ENCODE results near the gene NPAS3.

NPAS3 gene

GRCh38 chr14:32940711-32941667 is 2.3 kb downstream of the NPAS3 start:
- Histone ChIP-seq H3K27me3 (ENCODE audit: control insufficient read depth in 1 of 2, insufficient read depth in 2 of 2, low read length in 2 of 2) (no peaks in the 10 kb centered on the region), H3K4me3 (ENCODE audit: low read length in 2 of 2) (peak overlapping the region; percentile 74 to 88), H3K9me3 (ENCODE audit: control insufficient read depth in 2 of 2, low read length in 2 of 2) (no peaks in the 10 kb centered on the region), H3K9ac (ENCODE audit: low read length in 2 of 2) (peak overlapping the region in 1 of 2 donors; percentile 88), H3K27ac (ENCODE audit: low read length) (no peak overlapping the region), H3K4me1 (ENCODE audit: control insufficient read depth, insufficient read depth, low read length) (peaks cover 8% of the 10 kb centered on the region), H3K36me3 (ENCODE audit: control insufficient read depth in 2 of 2, insufficient read depth in 2 of 2, low read length in 2 of 2) (no peaks in the 10 kb centered on the region)

- Histone ChIP-seq H3K4me3 (ENCODE audit: low read length in 2 of 2) (no peak overlapping the region), H3K27ac (ENCODE audit: low read length) (no peak overlapping the region), H3K4me1 (ENCODE audit: control insufficient read depth, insufficient read depth, low read length) (peaks cover 8% of the 10 kb centered on the region)
Observed at GRCh38 chr14:32941668-32942065, 3.0 kb downstream of the NPAS3 start.

GRCh38 chr14:32947081-32947480 is 8.4 kb downstream of the NPAS3 start:
- H3K36me3 ChIP-seq (ENCODE audit: control insufficient read depth in 2 of 2, insufficient read depth in 2 of 2, low read length in 2 of 2), result no peaks in the 10 kb centered on the region
- H3K4me1 ChIP-seq (ENCODE audit: control insufficient read depth, insufficient read depth, low read length), result no peaks in the 10 kb centered on the region
- H3K4me3 ChIP-seq (ENCODE audit: low read length in 2 of 2), result no peak overlapping the region
- no peak overlapping the region for H3K9ac ChIP-seq (ENCODE audit: low read length in 2 of 2)
- H3K27ac ChIP-seq (ENCODE audit: low read length), result no peak overlapping the region
- no peaks in the 10 kb centered on the region for H3K27me3 ChIP-seq (ENCODE audit: control insufficient read depth in 1 of 2, insufficient read depth in 2 of 2, low read length in 2 of 2)
- no peaks in the 10 kb centered on the region for H3K9me3 ChIP-seq (ENCODE audit: control insufficient read depth in 2 of 2, low read length in 2 of 2)

More at GRCh38 chr14:32941668-32942065, 3.0 kb downstream of the NPAS3 start:
- H3K9me3 ChIP-seq (ENCODE audit: control insufficient read depth in 2 of 2, low read length in 2 of 2), result no peaks in the 10 kb centered on the region
- no peak overlapping the region for H3K9ac ChIP-seq (ENCODE audit: low read length in 2 of 2)
- H3K36me3 ChIP-seq (ENCODE audit: control insufficient read depth in 2 of 2, insufficient read depth in 2 of 2, low read length in 2 of 2), result no peaks in the 10 kb centered on the region
- no peaks in the 10 kb centered on the region for H3K27me3 ChIP-seq (ENCODE audit: control insufficient read depth in 1 of 2, insufficient read depth in 2 of 2, low read length in 2 of 2)

- Histone ChIP-seq H3K4me1 (ENCODE audit: control insufficient read depth, insufficient read depth, low read length) (no peaks in the 10 kb centered on the region), H3K27me3 (ENCODE audit: control insufficient read depth in 1 of 2, insufficient read depth in 2 of 2, low read length in 2 of 2) (no peaks in the 10 kb centered on the region), H3K9me3 (ENCODE audit: control insufficient read depth in 2 of 2, low read length in 2 of 2) (no peaks in the 10 kb centered on the region), H3K9ac (ENCODE audit: low read length in 2 of 2) (no peak overlapping the region), H3K36me3 (ENCODE audit: control insufficient read depth in 2 of 2, insufficient read depth in 2 of 2, low read length in 2 of 2) (no peaks in the 10 kb centered on the region), H3K4me3 (ENCODE audit: low read length in 2 of 2) (no peak overlapping the region), H3K27ac (ENCODE audit: low read length) (no peak overlapping the region)
Observed at GRCh38 chr14:32947792-32948191, 9.1 kb downstream of the NPAS3 start.

- Histone ChIP-seq H3K9ac (ENCODE audit: low read length in 2 of 2) (no peak overlapping the region), H3K27me3 (ENCODE audit: control insufficient read depth in 1 of 2, insufficient read depth in 2 of 2, low read length in 2 of 2) (no peaks in the 10 kb centered on the region), H3K36me3 (ENCODE audit: control insufficient read depth in 2 of 2, insufficient read depth in 2 of 2, low read length in 2 of 2) (no peaks in the 10 kb centered on the region), H3K9me3 (ENCODE audit: control insufficient read depth in 2 of 2, low read length in 2 of 2) (no peaks in the 10 kb centered on the region), H3K27ac (ENCODE audit: low read length) (no peak overlapping the region), H3K4me1 (ENCODE audit: control insufficient read depth, insufficient read depth, low read length) (no peaks in the 10 kb centered on the region), H3K4me3 (ENCODE audit: low read length in 2 of 2) (no peak overlapping the region)
Observed at GRCh38 chr14:32950584-32950983, 11.9 kb downstream of the NPAS3 start.

- Histone ChIP-seq H3K27me3 (ENCODE audit: control insufficient read depth in 1 of 2, insufficient read depth in 2 of 2, low read length in 2 of 2) (no peaks in the 10 kb centered on the region), H3K36me3 (ENCODE audit: control insufficient read depth in 2 of 2, insufficient read depth in 2 of 2, low read length in 2 of 2) (no peaks in the 10 kb centered on the region), H3K4me1 (ENCODE audit: control insufficient read depth, insufficient read depth, low read length) (no peaks in the 10 kb centered on the region), H3K4me3 (ENCODE audit: low read length in 2 of 2) (no peak overlapping the region), H3K9me3 (ENCODE audit: control insufficient read depth in 2 of 2, low read length in 2 of 2) (no peaks in the 10 kb centered on the region), H3K9ac (ENCODE audit: low read length in 2 of 2) (no peak overlapping the region), H3K27ac (ENCODE audit: low read length) (no peak overlapping the region)
Observed at GRCh38 chr14:32967421-32967820, 28.7 kb downstream of the NPAS3 start.

- Histone ChIP-seq H3K27ac (ENCODE audit: low read length) (no peak overlapping the region), H3K9ac (ENCODE audit: low read length in 2 of 2) (no peak overlapping the region), H3K27me3 (ENCODE audit: control insufficient read depth in 1 of 2, insufficient read depth in 2 of 2, low read length in 2 of 2) (no peaks in the 10 kb centered on the region), H3K4me1 (ENCODE audit: control insufficient read depth, insufficient read depth, low read length) (no peaks in the 10 kb centered on the region), H3K4me3 (ENCODE audit: low read length in 2 of 2) (no peak overlapping the region), H3K9me3 (ENCODE audit: control insufficient read depth in 2 of 2, low read length in 2 of 2) (no peaks in the 10 kb centered on the region), H3K36me3 (ENCODE audit: control insufficient read depth in 2 of 2, insufficient read depth in 2 of 2, low read length in 2 of 2) (no peaks in the 10 kb centered on the region)
Observed at GRCh38 chr14:32968972-32969544, 30.4 kb downstream of the NPAS3 start.

- H3K9ac ChIP-seq (ENCODE audit: low read length in 2 of 2), result no peak overlapping the region
- no peaks in the 10 kb centered on the region for H3K27me3 ChIP-seq (ENCODE audit: control insufficient read depth in 1 of 2, insufficient read depth in 2 of 2, low read length in 2 of 2)
- no peaks in the 10 kb centered on the region for H3K36me3 ChIP-seq (ENCODE audit: control insufficient read depth in 2 of 2, insufficient read depth in 2 of 2, low read length in 2 of 2)
- no peaks in the 10 kb centered on the region for H3K9me3 ChIP-seq (ENCODE audit: control insufficient read depth in 2 of 2, low read length in 2 of 2)
- H3K4me1 ChIP-seq (ENCODE audit: control insufficient read depth, insufficient read depth, low read length), result no peaks in the 10 kb centered on the region
- H3K27ac ChIP-seq (ENCODE audit: low read length), result no peak overlapping the region
- H3K4me3 ChIP-seq (ENCODE audit: low read length in 2 of 2), result no peak overlapping the region
Observed at GRCh38 chr14:32977913-32978312, 39.2 kb downstream of the NPAS3 start.

- no peaks in the 10 kb centered on the region for H3K36me3 ChIP-seq (ENCODE audit: control insufficient read depth in 2 of 2, insufficient read depth in 2 of 2, low read length in 2 of 2)
- H3K9me3 ChIP-seq (ENCODE audit: control insufficient read depth in 2 of 2, low read length in 2 of 2), result no peaks in the 10 kb centered on the region
- H3K27me3 ChIP-seq (ENCODE audit: control insufficient read depth in 1 of 2, insufficient read depth in 2 of 2, low read length in 2 of 2), result no peaks in the 10 kb centered on the region
- H3K9ac ChIP-seq (ENCODE audit: low read length in 2 of 2), result no peak overlapping the region
- H3K4me3 ChIP-seq (ENCODE audit: low read length in 2 of 2), result no peak overlapping the region
- H3K27ac ChIP-seq (ENCODE audit: low read length), result no peak overlapping the region
- H3K4me1 ChIP-seq (ENCODE audit: control insufficient read depth, insufficient read depth, low read length), result no peaks in the 10 kb centered on the region
Observed at GRCh38 chr14:32978691-32979255, 40.1 kb downstream of the NPAS3 start.

- H3K4me3 ChIP-seq (ENCODE audit: low read length in 2 of 2), result no peak overlapping the region
- H3K9ac ChIP-seq (ENCODE audit: low read length in 2 of 2), result no peak overlapping the region
- no peaks in the 10 kb centered on the region for H3K36me3 ChIP-seq (ENCODE audit: control insufficient read depth in 2 of 2, insufficient read depth in 2 of 2, low read length in 2 of 2)
- no peak overlapping the region for H3K27ac ChIP-seq (ENCODE audit: low read length)
- H3K9me3 ChIP-seq (ENCODE audit: control insufficient read depth in 2 of 2, low read length in 2 of 2), result no peaks in the 10 kb centered on the region
- H3K4me1 ChIP-seq (ENCODE audit: control insufficient read depth, insufficient read depth, low read length), result no peaks in the 10 kb centered on the region
- H3K27me3 ChIP-seq (ENCODE audit: control insufficient read depth in 1 of 2, insufficient read depth in 2 of 2, low read length in 2 of 2), result no peaks in the 10 kb centered on the region
Observed at GRCh38 chr14:32980178-32980901, 41.7 kb downstream of the NPAS3 start.
